ENCODE data around the gene FMNL3.
"Not testable (repeated sequence)": the region's sequence is repeated elsewhere in the genome, so short reads cannot be mapped to it uniquely, and the experiment has no call there.

FMNL3 gene

GRCh38 chr12:49627752-49628360 lies 79.3 kb downstream of the FMNL3 start:
- DNase-seq, result no peak

DNA sequence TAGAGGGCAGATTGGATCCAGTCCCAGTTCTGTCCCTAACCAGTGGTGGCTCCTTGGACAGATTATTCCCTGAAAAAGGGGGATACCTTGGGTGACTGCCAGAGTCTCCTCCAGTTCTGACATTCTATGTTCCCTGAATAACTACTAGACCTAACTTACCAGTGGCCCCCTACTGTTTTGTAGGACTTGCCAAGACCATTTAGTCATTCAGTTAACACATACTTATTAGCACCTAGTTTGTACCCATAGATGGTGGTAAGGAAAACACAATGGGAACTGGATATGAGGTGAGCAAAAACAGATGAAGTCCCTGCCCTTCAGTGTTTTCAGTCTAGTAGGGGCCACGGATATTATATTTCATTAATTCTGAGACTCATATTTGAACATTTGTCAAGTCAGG lies 80.4 kb downstream of the FMNL3 start:
- DNase-seq, result no peak

- DNase-seq, result no peak
Observed at GRCh38 chr12:49626169-49626835, 80.9 kb downstream of the FMNL3 start.

DNA sequence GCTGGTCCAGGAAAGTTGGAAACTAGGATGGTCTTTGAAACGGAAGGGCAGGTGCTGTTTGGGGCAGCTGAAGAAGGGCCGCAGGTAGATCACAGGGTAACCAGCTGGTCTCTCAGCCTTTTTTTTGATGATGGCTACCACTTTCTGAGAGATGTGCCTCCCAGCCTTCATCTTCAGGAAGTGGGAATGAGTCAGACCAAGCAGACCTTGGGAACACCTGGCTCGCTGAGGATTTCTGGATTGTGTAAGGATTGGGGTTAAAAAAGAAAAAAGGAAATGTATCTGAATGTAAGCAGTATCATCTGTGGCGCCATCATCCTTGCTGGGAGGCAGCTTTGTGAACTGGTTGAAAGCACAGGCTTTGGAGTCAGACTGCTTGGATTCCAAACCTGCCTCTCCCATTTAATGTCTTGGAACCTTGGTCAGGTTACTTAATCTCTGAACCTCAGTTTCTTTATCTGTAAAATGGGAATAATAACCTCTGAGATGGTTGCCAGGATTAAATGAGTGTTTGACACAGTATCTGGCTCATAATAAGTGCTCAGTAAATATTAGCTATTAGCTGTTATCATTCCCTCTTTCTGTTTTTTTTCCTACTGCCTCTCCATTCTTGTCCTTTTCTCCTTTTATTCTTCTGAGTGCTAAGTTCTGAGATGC lies 82.2 kb downstream of the FMNL3 start:
- no peak for DNase-seq

DNA sequence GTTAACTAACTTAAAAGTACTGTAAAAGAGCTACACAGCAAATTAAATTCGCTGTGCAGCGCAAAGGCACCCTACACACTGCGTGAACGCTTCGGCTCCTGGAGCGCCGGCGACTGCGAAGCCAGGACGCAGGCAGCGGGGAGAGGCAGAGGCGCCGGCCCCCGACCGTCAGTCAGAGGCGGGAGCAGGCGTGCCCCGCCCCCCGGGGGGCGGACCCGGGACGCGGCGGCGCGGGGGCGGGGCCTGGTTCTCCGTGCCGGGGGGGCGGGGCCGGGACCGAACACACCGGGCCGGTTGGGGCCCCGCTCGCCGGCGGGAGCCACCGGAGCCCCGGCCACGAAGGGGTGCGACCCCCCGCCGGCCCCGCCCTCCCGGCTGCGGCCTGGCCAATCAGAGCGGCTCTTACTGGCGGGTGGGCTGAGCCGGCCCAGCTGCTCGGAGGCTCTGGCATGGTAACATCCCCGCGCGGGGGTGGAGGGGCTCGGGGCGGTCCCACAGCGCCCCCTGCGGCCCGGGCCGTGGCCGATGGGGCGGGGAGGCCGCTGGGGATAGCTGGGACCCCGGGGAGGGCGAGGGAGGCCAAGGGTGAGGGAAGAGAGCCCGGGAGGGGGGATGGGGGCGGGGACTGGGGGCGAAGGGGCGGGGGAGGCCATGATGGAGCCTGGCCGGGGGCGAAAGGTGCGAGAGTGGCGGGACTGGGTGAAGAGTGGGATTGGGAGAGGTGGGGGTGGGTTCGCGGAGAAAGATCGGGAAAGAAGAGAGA lies 83.9 kb downstream of the FMNL3 start, which contains the start of gene PRPF40B:
TSS of gene PRPF40B (plus strand) at position 420 of the 763 bp plus-strand sequence. CDS start at position 450, 30 bp downstream.
- peak; percentile 88 for DNase-seq

- no peak for DNase-seq
Observed at GRCh38 chr12:49622501-49623141, 84.6 kb downstream of the FMNL3 start.

- no peak for DNase-seq
Observed at GRCh38 chr12:49621651-49622500, 85.3 kb downstream of the FMNL3 start.

DNA sequence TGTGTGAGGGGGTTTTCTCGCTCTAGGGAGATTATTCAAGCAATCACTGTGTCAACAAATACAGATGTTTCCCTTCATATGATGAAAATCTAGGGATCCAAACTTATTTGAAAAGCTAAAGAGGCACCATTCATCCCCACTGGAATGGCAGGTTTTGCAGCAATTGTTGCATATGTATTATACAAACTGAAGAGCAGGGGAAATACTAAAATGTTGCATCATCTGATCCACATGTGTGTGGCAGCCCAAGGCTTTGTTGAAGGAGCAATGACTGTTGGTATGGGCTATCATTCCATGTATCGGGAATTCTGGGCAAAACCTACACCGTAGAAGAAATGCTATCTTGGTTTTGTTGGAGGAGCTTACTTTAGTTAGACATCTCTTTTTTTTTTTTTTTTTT lies 87.9 kb downstream of the FMNL3 start:
- DNase-seq, result no peak

DNA sequence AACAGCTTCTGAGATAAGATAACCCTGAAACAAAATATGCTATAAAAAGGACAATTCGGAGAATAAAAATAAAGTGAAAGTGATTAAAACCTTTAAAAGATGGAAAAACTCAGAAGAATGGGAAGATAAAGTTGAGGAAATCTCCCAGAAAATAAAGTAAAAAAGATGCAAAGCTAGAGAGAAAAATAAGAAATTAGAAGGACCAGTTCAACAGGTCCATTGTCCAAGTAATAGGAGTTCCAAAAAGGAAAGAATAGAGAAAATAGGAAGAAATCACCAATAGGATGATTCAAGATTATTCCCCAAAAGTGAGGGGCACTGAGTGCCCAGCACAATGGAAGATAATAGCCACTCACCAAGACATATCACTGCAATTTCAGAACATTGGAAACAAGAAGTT lies 88.6 kb downstream of the FMNL3 start:
- DNase-seq, result no peak

DNA sequence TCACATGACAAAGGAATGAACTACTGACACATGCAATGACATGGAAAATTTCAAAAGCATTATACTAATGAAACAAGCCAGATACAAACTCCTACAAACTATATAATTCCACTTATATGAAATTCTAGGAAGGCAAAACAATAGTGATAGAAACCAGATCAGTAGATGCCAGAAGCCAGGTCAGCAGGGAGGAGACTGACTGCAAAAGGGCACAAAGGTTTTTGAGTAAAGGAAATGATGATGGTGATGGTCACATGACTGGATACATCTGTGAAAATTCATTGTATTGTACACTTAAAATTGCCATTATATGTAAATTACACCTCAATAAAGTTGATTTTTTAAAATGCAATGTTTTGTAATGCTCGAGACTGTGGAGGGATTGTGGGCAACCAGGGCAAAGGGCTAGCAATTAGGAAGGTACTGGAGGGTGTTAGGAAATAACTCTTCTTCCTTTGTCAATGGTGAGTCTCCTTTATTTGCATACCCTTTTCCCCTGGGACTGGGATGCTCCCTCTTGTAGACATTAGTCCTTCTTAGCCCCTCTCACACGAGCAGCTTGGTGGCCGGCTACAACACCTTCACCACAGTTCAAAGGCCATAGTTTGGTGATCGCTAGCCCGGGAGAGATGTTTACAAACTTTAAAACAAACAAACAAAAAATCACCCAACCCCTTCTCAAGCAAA lies 90.5 kb downstream of the FMNL3 start:
- DNase-seq, result no peak

DNA sequence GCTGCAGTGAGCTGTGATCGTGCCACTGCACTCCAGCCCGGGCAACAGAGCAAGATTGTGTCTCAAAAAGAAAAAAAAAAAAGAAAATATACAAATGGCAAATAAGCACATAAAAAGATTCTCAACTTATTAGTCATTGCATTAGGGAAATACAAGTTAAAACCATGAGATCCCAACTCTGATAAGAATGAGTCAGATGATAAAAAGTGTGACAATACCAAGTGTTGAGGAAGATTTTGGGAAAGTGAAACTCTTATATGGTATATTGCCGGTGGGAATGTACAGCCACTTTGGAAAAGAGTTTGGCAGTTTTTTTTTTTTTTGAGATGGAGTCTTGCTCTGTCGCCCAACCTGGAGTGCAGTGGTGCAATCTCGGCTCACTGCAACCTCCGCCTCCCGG lies 91.5 kb downstream of the FMNL3 start:
- DNase-seq, result no peak

DNA sequence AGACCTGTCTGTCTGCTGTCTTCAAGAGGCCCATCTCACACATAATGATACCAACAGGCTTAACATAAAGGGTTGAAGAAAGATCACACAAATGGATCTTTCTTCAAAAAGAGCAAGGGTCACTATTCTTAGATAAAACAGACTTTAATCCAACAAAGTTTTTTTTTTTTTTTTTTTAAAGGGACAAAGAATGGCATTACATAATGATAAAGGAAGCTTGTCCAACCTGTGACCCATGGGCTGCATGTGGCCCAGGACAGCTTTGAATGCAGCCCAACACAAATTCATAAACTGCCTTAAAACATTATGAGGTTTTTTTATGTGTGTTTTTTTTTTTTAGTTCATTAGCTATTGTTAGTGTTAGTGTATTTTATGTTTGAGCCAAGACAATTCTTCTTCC lies 95.0 kb downstream of the FMNL3 start:
- no peak for DNase-seq

DNA sequence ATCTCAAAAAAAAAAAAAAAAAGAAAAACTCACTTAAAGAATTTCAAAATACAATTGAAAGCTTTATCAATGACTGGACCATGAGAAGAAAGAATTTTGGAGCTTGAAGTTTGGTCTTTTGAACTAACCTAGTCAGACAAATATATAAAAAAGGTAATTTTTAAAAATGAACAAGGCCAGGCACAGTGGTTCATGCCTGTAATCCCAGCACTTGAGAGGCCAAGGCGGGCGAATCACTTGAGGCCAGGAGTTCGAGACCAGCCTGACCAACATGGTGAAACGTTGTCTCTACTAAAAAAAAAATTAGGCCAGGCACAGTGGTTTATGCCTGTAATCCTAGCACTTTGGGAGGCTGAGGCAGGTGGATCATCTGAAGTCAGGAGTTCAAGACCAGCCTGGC lies 96.4 kb downstream of the FMNL3 start:
- DNase-seq, result not testable (repeated sequence)

DNA sequence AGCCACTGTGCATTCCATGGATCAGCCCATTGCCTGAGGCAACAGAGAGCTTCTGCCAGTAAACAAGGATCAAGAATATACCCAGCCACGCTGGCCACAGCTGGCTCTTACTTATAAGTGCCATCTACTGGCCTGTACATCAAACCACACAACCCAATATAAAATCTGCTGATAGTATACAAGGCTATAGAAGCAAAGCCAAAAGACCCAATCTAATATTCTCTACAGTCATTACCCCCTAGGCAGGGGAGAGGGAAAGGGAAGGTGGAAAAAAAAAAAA lies 97.4 kb downstream of the FMNL3 start:
- DNase-seq, result no peak

- DNase-seq, result no peak
Observed at GRCh38 chr12:49609059-49609874, 97.9 kb downstream of the FMNL3 start.

- DNase-seq, result not testable (repeated sequence)
Observed at GRCh38 chr12:49605539-49605938, 101.7 kb downstream of the FMNL3 start, which contains the start of gene FAM186B. TSS of gene FAM186B (minus strand) at chr12:49605639. CDS start at chr12:49605477, 162 bp downstream.

- no peak for DNase-seq
Observed at GRCh38 chr12:49604856-49605255, 102.3 kb downstream of the FMNL3 start.

GRCh38 chr12:49603721-49604120 lies 103.5 kb downstream of the FMNL3 start:
- DNase-seq, result no peak

DNA sequence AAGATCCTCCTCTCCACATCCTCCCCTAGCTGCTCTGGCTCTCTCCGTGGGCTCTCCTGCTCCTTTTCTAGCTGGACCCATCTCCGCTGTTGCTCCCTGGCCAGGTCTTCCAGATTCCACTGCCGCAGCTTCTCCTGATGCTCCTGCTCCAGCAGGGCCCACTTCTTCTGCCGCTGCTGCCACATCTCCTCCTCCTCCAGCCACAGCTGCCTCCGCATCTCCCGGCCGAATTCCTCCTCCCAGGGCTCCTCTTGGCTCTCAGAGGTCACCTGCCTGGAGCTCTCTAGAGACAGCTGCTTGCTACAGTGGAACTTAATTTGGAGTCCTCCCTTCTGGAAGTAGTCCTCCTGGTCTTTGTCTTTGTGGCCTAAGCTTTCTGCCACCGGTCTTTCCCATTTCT lies 107.2 kb downstream of the FMNL3 start:
- DNase-seq, result no peak

DNA sequence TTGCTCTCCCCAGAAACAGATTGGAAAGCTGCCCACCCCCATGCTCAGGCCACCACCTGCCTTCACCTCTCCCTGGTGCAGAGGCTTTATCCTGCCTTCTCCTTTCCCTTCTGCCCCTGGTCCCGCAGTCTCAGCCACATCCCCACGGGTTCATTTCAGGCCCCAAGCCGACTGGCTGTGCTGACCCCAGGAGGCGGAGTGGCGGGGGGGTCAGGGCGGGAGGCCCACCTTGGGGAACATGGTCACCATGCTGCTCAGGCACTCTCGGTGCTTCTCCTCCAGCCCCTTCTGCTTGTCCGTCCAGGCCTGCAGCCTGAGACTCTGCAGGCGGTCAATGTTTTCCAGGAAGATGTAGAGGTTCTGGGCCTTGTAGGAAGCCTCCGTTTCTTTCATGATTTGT lies 108.7 kb downstream of the FMNL3 start:
- no peak for DNase-seq

All from NCI-H2029 (cell line).